DOHH2 (cell line): ENCODE results near the gene LBR.

Source experiments
- H3F3A ChIP-seq: fragments of 200-600 bp; sonication (generic), shearing (Covaris generic); 2 replicates; pipeline ENCODE4 v1.6.0; 2016; ENCODE audit warnings: antibody characterized with exemption, mild to moderate bottlenecking; ENCODE audit not compliant: control insufficient read depth, insufficient read depth
- H3K27ac ChIP-seq: fragments of 200-600 bp; sonication (generic); 2 replicates; pipeline ENCODE4 v1.5.1; 2014; ENCODE audit warnings: low read depth, mild to moderate bottlenecking, low read length, moderate library complexity
- H3K27me3 ChIP-seq: fragments of 200-600 bp; sonication (generic); 2 replicates; pipeline ENCODE4 v1.6.1; 2014; ENCODE audit warnings: mild to moderate bottlenecking, low read length, mixed read lengths; ENCODE audit not compliant: control insufficient read depth
- H3K36me3 ChIP-seq: fragments of 200-600 bp; sonication (generic); 2 replicates; pipeline ENCODE4 v1.6.1; 2014; ENCODE audit warnings: mild to moderate bottlenecking, low read length, moderate library complexity, mixed read lengths; ENCODE audit not compliant: control insufficient read depth
- H3K4me1 ChIP-seq: fragments of 200-600 bp; sonication (generic); 2 replicates; pipeline ENCODE4 v1.6.1; 2014; ENCODE audit warnings: mild to moderate bottlenecking, low read length, mixed read lengths; ENCODE audit not compliant: control insufficient read depth
- H3K4me2 ChIP-seq: fragments of 200-600 bp; sonication (generic); 2 replicates; pipeline ENCODE4 v1.6.0; 2014; ENCODE audit warnings: mild to moderate bottlenecking, low read length, moderate library complexity
- H3K4me3 ChIP-seq: fragments of 200-600 bp; sonication (generic); 2 replicates; pipeline ENCODE4 v1.5.1; 2014; ENCODE audit warnings: mild to moderate bottlenecking, low read length, mixed read lengths
- H3K79me2 ChIP-seq: fragments of 200-600 bp; sonication (generic); 2 replicates; pipeline ENCODE4 v1.6.1; 2014; ENCODE audit warnings: mild to moderate bottlenecking, low read length, mixed read lengths; ENCODE audit not compliant: control insufficient read depth
- H3K9me2 ChIP-seq: fragments of 200-600 bp; sonication (generic); replicated peaks from 2 replicates; pipeline ENCODE4 v1.6.1; 2014; ENCODE audit warnings: mild to moderate bottlenecking, low read length, mixed read lengths; ENCODE audit not compliant: control insufficient read depth
- H3K9me3 ChIP-seq: fragments of 200-600 bp; sonication (generic); 2 replicates; pipeline ENCODE4 v1.6.1; 2014; ENCODE audit warnings: antibody characterized with exemption, low read length, mixed read lengths; ENCODE audit not compliant: control insufficient read depth, insufficient read depth
- H4K20me1 ChIP-seq: fragments of 200-600 bp; sonication (generic); 2 replicates; pipeline ENCODE4 v1.6.0; 2014; ENCODE audit warnings: low read depth, mild to moderate bottlenecking, antibody characterized with exemption, low read length, moderate library complexity; ENCODE audit not compliant: control insufficient read depth, insufficient read depth
- CTCF ChIP-seq: fragments of 200-600 bp; sonication (generic); IDR thresholded peaks from one replicate; pipeline ENCODE4 v1.5.1; 2014; ENCODE audit warnings: antibody characterized with exemption, mild to moderate bottlenecking, low read depth, low read length; ENCODE audit not compliant: poor library complexity, severe bottlenecking
- EZH2phosphoT487 ChIP-seq: fragments of 200-600 bp; sonication (generic); IDR thresholded peaks from 2 replicates; pipeline ENCODE4 v1.6.1; 2017; ENCODE audit warnings: borderline replicate concordance, mild to moderate bottlenecking, antibody characterized with exemption, low read length, moderate library complexity, mixed read lengths

The LBR gene

GRCh38 chr1:225423518-225423855 is 4.4 kb downstream of the LBR start:
- no peak overlapping the region for H3K4me3 ChIP-seq
- peaks cover 30% of the 10 kb centered on the region for H3K4me1 ChIP-seq
- peaks cover 94% of the 10 kb centered on the region for H3K79me2 ChIP-seq
- 0 out of 2 replicates have a peak, but pooled peaks cover 3% of the 10 kb centered on the region for H3F3A ChIP-seq
- H3K9me3 ChIP-seq = no peaks in the 10 kb centered on the region
- H3K9me2 ChIP-seq = no peaks in the 10 kb centered on the region
- peaks cover 39% of the 10 kb centered on the region for H4K20me1 ChIP-seq
- no peaks in the 10 kb centered on the region for H3K27me3 ChIP-seq
- peaks cover 91% of the 10 kb centered on the region for H3K36me3 ChIP-seq
- H3K4me2 ChIP-seq = no peak overlapping the region
- H3K27ac ChIP-seq = no peak overlapping the region
- no peak for TF ChIP-seq CTCF
- TF ChIP-seq EZH2phosphoT487 = no peak

- no peaks in the 10 kb centered on the region for H3K9me2 ChIP-seq
- H3K9me3 ChIP-seq = no peaks in the 10 kb centered on the region
- H3K27ac ChIP-seq = no peak overlapping the region
- H4K20me1 ChIP-seq = peaks cover 39% of the 10 kb centered on the region
- H3K4me2 ChIP-seq = no peak overlapping the region
- peaks cover 29% of the 10 kb centered on the region for H3K4me1 ChIP-seq
- TF ChIP-seq EZH2phosphoT487 = no peak
- TF ChIP-seq CTCF = no peak
- 0 out of 2 replicates have a peak, but pooled peaks cover 3% of the 10 kb centered on the region for H3F3A ChIP-seq
- peaks cover 95% of the 10 kb centered on the region for H3K36me3 ChIP-seq
- H3K27me3 ChIP-seq = no peaks in the 10 kb centered on the region
- no peak overlapping the region for H3K4me3 ChIP-seq
- H3K79me2 ChIP-seq = peaks cover 98% of the 10 kb centered on the region
Measured at GRCh38 chr1:225422795-225423517, 4.9 kb downstream of the LBR start.

GRCh38 chr1:225422031-225422605 is 5.7 kb downstream of the LBR start:
- no peak overlapping the region for H3K4me2 ChIP-seq
- H3K27ac ChIP-seq = no peak overlapping the region
- H3K36me3 ChIP-seq = peaks cover 97% of the 10 kb centered on the region
- no peaks in the 10 kb centered on the region for H3K9me2 ChIP-seq
- 0 out of 2 replicates have a peak, but pooled peaks cover 3% of the 10 kb centered on the region for H3F3A ChIP-seq
- H3K4me1 ChIP-seq = peaks cover 29% of the 10 kb centered on the region
- peaks cover 98% of the 10 kb centered on the region for H3K79me2 ChIP-seq
- peaks cover 39% of the 10 kb centered on the region for H4K20me1 ChIP-seq
- H3K4me3 ChIP-seq = no peak overlapping the region
- TF ChIP-seq EZH2phosphoT487 = no peak
- TF ChIP-seq CTCF = no peak
- no peaks in the 10 kb centered on the region for H3K27me3 ChIP-seq
- H3K9me3 ChIP-seq = no peaks in the 10 kb centered on the region
